GM13977 (cell line): ENCODE data around the gene OR2B3.
A peak's percentile ranks its signal among the peaks of the same experiment; 100 is the strongest.

Experiments used
- DNase-seq: peaks from one replicate; pipeline ENCODE4 v3.0.0; 2012; ENCODE audit warnings: low spot score
- in situ Hi-C: fragments of 300-500 bp; cut with MboI; formaldehyde crosslinking; loops from one replicate; pipeline ENCODE4 v1.12.0; 2022; ENCODE audit warnings: low sequenced_read_pairs, low pct_unique_long_range_greater_than_20kb, mixed read lengths, inconsistent platforms; ENCODE audit not compliant: unreplicated experiment
- TF ChIP-seq, protein P1 (sequence below): IDR thresholded peaks from 2 replicates; pipeline ENCODE4 v1.5.1; 2012; ENCODE audit warnings: mild to moderate bottlenecking, control low read depth; ENCODE audit not compliant: insufficient read depth; ENCODE audit errors: extremely low read depth, missing control alignments

The OR2B3 gene

DNA sequence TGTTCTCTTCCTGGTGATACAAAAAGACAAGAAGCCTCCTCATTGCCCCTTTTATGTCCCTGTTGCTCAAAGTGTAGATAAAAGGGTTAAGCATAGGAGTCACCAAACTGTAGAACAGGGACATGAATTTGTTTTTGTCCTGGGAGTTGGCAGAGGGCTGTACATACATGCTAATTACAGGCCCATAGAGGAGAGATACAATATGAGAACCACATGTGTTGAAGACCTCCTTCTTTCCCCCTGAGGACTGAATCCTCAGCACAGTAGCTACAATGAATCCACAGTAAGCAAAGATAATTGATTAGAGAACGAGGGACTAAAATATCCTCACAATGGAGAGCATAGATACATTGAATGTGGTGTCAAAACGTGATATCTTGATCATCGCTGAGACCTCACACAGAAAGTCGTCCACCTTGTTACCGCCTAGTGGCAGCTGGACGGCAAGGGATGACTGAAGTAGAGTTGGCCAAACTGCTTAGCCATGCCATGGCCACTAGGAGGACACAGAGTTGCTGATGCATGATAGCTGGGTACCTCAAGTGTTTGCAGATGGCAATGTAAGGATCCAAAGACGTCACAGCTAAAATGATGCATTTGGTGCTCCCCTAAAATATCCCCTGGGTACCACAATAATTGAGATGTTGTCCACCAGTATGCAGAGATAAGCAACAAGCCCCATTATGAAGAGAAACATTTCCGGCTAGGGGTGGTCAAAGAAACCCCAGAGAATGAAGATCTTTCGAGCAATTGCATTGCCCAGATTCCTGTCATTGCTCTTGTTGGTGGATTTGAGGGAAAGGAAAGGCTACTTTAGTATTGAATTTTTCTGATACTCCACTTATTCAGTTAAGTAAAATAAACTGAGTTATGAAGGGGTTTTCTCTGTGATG, 15.0 kb downstream of the OR2B3 start:
- in situ Hi-C loops = no loop called here
- TF ChIP-seq, protein P1, sequence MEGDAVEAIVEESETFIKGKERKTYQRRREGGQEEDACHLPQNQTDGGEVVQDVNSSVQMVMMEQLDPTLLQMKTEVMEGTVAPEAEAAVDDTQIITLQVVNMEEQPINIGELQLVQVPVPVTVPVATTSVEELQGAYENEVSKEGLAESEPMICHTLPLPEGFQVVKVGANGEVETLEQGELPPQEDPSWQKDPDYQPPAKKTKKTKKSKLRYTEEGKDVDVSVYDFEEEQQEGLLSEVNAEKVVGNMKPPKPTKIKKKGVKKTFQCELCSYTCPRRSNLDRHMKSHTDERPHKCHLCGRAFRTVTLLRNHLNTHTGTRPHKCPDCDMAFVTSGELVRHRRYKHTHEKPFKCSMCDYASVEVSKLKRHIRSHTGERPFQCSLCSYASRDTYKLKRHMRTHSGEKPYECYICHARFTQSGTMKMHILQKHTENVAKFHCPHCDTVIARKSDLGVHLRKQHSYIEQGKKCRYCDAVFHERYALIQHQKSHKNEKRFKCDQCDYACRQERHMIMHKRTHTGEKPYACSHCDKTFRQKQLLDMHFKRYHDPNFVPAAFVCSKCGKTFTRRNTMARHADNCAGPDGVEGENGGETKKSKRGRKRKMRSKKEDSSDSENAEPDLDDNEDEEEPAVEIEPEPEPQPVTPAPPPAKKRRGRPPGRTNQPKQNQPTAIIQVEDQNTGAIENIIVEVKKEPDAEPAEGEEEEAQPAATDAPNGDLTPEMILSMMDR = peak; percentile 44
- peak; percentile 24 for DNase-seq

DNA sequence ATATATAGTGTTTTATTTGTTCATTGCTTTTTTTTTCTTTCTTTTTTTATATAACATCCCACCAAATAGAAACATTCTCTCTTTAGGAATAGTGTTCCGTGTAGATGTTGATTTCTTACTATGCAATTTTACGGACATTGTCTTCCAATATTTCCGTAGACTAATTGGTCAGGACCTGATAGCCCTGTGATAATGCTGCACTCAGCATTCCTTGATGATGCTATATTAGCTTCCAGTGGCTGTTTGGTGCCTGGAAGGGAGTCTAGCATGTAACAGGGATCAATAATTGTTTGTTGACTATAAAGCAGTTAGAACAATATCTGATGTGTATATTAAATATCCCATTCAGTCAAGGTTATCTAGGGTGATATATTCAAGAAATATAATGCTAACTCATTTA, 35.4 kb downstream of the OR2B3 start:
- in situ Hi-C loops = no loop called here
- DNase-seq = no peak
- TF ChIP-seq, protein P1 = no peak

DNA sequence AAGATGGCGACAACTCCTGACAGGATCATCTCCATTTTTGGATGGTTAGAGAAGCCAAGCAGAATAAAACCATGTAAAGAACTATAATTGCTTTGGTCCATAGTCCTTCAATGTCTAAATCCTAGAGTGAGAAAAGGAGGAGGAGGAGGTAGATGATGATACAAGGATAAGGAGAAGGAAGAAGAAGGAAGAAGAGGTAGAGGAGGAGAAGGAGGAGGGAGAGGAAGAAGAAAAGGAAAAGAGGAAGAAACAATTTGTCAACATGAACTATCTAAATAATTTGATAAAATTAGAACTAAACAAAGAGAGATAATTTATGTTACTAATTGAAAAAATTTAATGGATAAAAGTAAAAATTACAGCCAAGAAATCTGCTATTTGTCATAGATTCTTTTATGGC, 42.0 kb downstream of the OR2B3 start, which contains the start of gene OR2W1:
Gene OR2W1 (minus strand): TSS at position 101 of the 400 bp plus-strand sequence. CDS start 0 bp downstream, at position 101.
- TF ChIP-seq, protein P1 = no peak
- in situ Hi-C loops = no loop called here
- DNase-seq = no peak
